HepG2 (cell line): ENCODE results near the gene XCL2. TPM values are rescaled to one million over a fixed set of nuclear protein-coding genes. Genes with fewer than 3 reads are reported as not detected.

Source experiments
- ATAC-seq: fragments of 200-7000 bp; cut with Tn5 transposase; 3 replicates; pipeline ENCODE4 v1.9.1; 2020; ENCODE audit warnings: mild to moderate bottlenecking, moderate library complexity
- BruUV-seq: library from RNA; stranded (reverse); fragments of 400-500 nt; replicated peaks from 2 replicates; lab custom pipeline; 2021; lab: Mats Ljungman, UMichigan
- CTCF ChIA-PET: fragments of 300-600 bp; formaldehyde crosslinking; extraction: SDS; loops from one replicate; lab custom pipeline; 2021; ENCODE audit warnings: low total read pairs, inconsistent platforms, low intra/inter-chr PET ratio; lab: Yijun Ruan, JAX
- POLR2A ChIA-PET: fragments of 350-600 bp; sonication (Branson Sonifier 250); formaldehyde crosslinking; loops from one replicate; lab custom pipeline; 2020; ENCODE audit warnings: antibody characterized with exemption, inconsistent platforms; lab: Yijun Ruan, JAX
- DNase-seq: peaks from one replicate; pipeline ENCODE4 v3.0.0-alpha.2; 2015; ENCODE audit warnings: low spot score
- FAIRE-seq: peaks from 3 replicates; lab custom pipeline; 2011; peaks lifted over from hg19 to GRCh38; lab: Jason Lieb, UNC
- H2AFZ ChIP-seq: one replicate; pipeline ENCODE4 v1.6.1; 2011; ENCODE audit warnings: low read length, inconsistent platforms
- H3K27ac ChIP-seq: fragments of 300-600 bp; 3 replicates; pipeline ENCODE4 v1.8.0; 2011; ENCODE audit warnings: mixed run types, mild to moderate bottlenecking, mixed read lengths, low read length, inconsistent platforms; ENCODE audit not compliant: insufficient read depth; ENCODE audit errors: extremely low read length
- H3K27me3 ChIP-seq, 2 experiments: fragments of 200-600 bp in 1 of 2; 2 replicates in 1 of 2; 3 replicates in 1 of 2; pipeline versions ENCODE4 v1.6.0 to v1.8.0; 2011; ENCODE audit warnings: low read length in 2 of 2, mild to moderate bottlenecking in 2 of 2, moderate library complexity in 2 of 2, inconsistent platforms in 1 of 2; ENCODE audit not compliant: insufficient read depth in 2 of 2, control insufficient read depth in 1 of 2
- H3K36me3 ChIP-seq, 2 experiments: fragments of 200-600 bp in 1 of 2; replicated peaks in 1 of 2; 2 replicates in 1 of 2; 3 replicates in 1 of 2; pipeline versions ENCODE4 v1.5.1 to v1.8.0; 2011; ENCODE audit warnings: low read length in 2 of 2, inconsistent platforms in 1 of 2; ENCODE audit not compliant: insufficient read depth in 2 of 2, control insufficient read depth in 1 of 2
- H3K4me1 ChIP-seq: 2 replicates; pipeline ENCODE4 v1.5.1; 2012; ENCODE audit warnings: low read length, inconsistent platforms; ENCODE audit not compliant: insufficient read depth
- H3K4me2 ChIP-seq: 2 replicates; pipeline ENCODE4 v1.6.0; 2011; ENCODE audit warnings: low read depth, low read length, inconsistent platforms
- H3K4me3 ChIP-seq, 3 experiments: fragments of 200-600 bp in 1 of 3; sonication (generic), shearing (Covaris generic) in 1 of 3; replicated peaks in 1 of 3; 2 replicates each; pipeline ENCODE4 v1.5.1; 2011 to 2016; ENCODE audit warnings: low read length in 3 of 3, inconsistent platforms in 2 of 3, low read depth in 2 of 3, mild to moderate bottlenecking in 2 of 3, control low read depth in 1 of 3, mixed read lengths in 1 of 3; ENCODE audit not compliant: insufficient read depth in 1 of 3
- H3K79me2 ChIP-seq: one replicate; pipeline ENCODE4 v1.6.1; 2011; ENCODE audit warnings: low read length, inconsistent platforms; ENCODE audit not compliant: insufficient read depth
- H3K9ac ChIP-seq: 2 replicates; pipeline ENCODE4 v1.6.0; 2011; ENCODE audit warnings: mild to moderate bottlenecking, low read depth, low read length, inconsistent platforms; ENCODE audit not compliant: insufficient read depth
- H3K9me3 ChIP-seq: 2 replicates; pipeline ENCODE4 v1.5.1; 2012; ENCODE audit warnings: mild to moderate bottlenecking, low read length
- H4K20me1 ChIP-seq: 2 replicates; pipeline ENCODE4 v1.6.0; 2011; ENCODE audit warnings: inconsistent platforms, mild to moderate bottlenecking, low read length, moderate library complexity; ENCODE audit not compliant: insufficient read depth
- DBP ChIP-seq: sonication (generic); formaldehyde crosslinking; IDR thresholded peaks from 2 replicates; pipeline ENCODE4 v1.4.0; 2020; ENCODE audit warnings: missing genetic modification reagents; ENCODE audit errors: not compliant biosample characterization
- MAX ChIP-seq: IDR thresholded peaks from 2 replicates; pipeline ENCODE4 v1.6.1; 2012; ENCODE audit warnings: inconsistent platforms
- MYNN ChIP-seq: sonication (generic); formaldehyde crosslinking; IDR thresholded peaks from 2 replicates; pipeline ENCODE4 v1.4.0; 2020; ENCODE audit warnings: mild to moderate bottlenecking, low read depth, missing genetic modification reagents
- PHF8 ChIP-seq: sonication (generic); formaldehyde crosslinking; IDR thresholded peaks from 2 replicates; pipeline ENCODE4 v1.5.0; 2020; ENCODE audit warnings: missing genetic modification reagents
- SOX13 ChIP-seq, 3 experiments: fragments of 450-650 bp in 1 of 3; sonication (generic) in 1 of 3; formaldehyde crosslinking in 1 of 3; IDR thresholded peaks in 2 of 3; conservative IDR thresholded peaks in 1 of 3; 2 replicates each; pipeline versions ENCODE4 v1.5.0 to v1.6.1; 2016 to 2020; ENCODE audit warnings: antibody characterized with exemption in 1 of 3, mild to moderate bottlenecking in 1 of 3, missing compliant biosample characterization in 1 of 3, missing genetic modification reagents in 1 of 3, moderate library complexity in 1 of 3
- TFE3 ChIP-seq: IDR thresholded peaks from 2 replicates; pipeline ENCODE4 v1.6.1; 2016
- TGIF2 ChIP-seq: IDR thresholded peaks from 2 replicates; pipeline ENCODE4 v1.6.1; 2016; ENCODE audit warnings: control low read depth, missing compliant biosample characterization
- U2AF2 ChIP-seq: fragments of 200-400 bp; formaldehyde crosslinking; IDR thresholded peaks from 2 replicates; pipeline ENCODE4 v1.6.1; 2017; ENCODE audit warnings: low read depth, mild to moderate bottlenecking, low read length
- USF2 ChIP-seq, 2 experiments: sonication (generic) in 1 of 2; formaldehyde crosslinking in 1 of 2; IDR thresholded peaks; 2 replicates each; pipeline versions ENCODE4 v1.5.1 to v1.6.1; 2011 to 2020; ENCODE audit warnings: borderline replicate concordance in 1 of 2, low read depth in 1 of 2, low read length in 1 of 2, mild to moderate bottlenecking in 1 of 2, missing genetic modification reagents in 1 of 2, moderate library complexity in 1 of 2
- ZBTB34 ChIP-seq: sonication (generic); formaldehyde crosslinking; IDR thresholded peaks from 2 replicates; pipeline ENCODE4 v1.8.0; 2022; ENCODE audit warnings: mild to moderate bottlenecking, missing genetic modification reagents
- ZFAT ChIP-seq: sonication (generic); formaldehyde crosslinking; conservative IDR thresholded peaks from 2 replicates; pipeline ENCODE4 v1.8.1; 2023; ENCODE audit warnings: missing genetic modification reagents, inconsistent platforms
- ZNF260 ChIP-seq: sonication (generic); formaldehyde crosslinking; IDR thresholded peaks from 2 replicates; pipeline ENCODE4 v1.4.0; 2020; ENCODE audit warnings: missing genetic modification reagents, low read depth, mild to moderate bottlenecking, borderline replicate concordance
- WGBS: methylation state at CpG from one replicate; pipeline ENCODE4 v1.1.6; 2017; ENCODE audit warnings: low lambda C conversion rate; 5-methylcytosine and 5-hydroxymethylcytosine counted together
- in situ Hi-C: cut with HindIII; loops from 2 replicates; pipeline ENCODE4 v1.10.0; 2017; ENCODE audit warnings: low pct_unique_long_range_greater_than_20kb; ENCODE audit not compliant: extremely low pct_ligation_motif_present
- intact Hi-C: fragments of 100-400 bp; cut with micrococcal nuclease; formaldehyde crosslinking; loops from one replicate; pipeline ENCODE4 v1.10.0; 2022; ENCODE audit not compliant: unreplicated experiment
- polyA plus RNA-seq, 8 experiments: library from polyadenylated mRNA; depleted of rRNA in 3 of 8; stranded (reverse) in 7 of 8; unstranded in 1 of 8; fragments of >200 nt; fragmentation: Illumina TruSeq in 4 of 8; extraction: Trizol in 4 of 8; gene quantifications; 2 replicates each; pipeline versions ENCODE4 v1.2.1 to v1.2.3, GENCODE V29; 2011 to 2016; ENCODE audit warnings: low read depth in 4 of 8, missing spikeins in 1 of 8, mixed read lengths in 1 of 8; ENCODE audit not compliant: insufficient read depth in 1 of 8
- total RNA-seq, 5 experiments: library from RNA; depleted of rRNA; stranded (reverse); fragments of >200 nt; fragmentation: Illumina TruSeq; extraction: Trizol; gene quantifications; 2 replicates each; pipeline ENCODE4 v1.2.3, GENCODE V29; 2016; ENCODE audit warnings: low read depth in 1 of 5

Gene XCL2
- total and polyA plus RNA-seq, 2 of the 13 experiments (the other 11 are each of a cell fraction or from before 2014, with no cell fraction given): 0.50 TPM; not detected in 1

GRCh38 chr1:168498956-168499687, 44.7 kb downstream of the XCL2 start (continued):
- TF ChIP-seq ZNF260: no peak

- Histone ChIP-seq H3K79me2 (peaks cover 14% of the 10 kb centered on the region), H3K4me1 (peaks cover 72% of the 10 kb centered on the region), H4K20me1 (no peaks in the 10 kb centered on the region), H3K4me2 (peak overlapping the region; percentile 45), H3K36me3 (no peaks in the 10 kb centered on the region; a peak in 1 of 5 replicates), H3K27me3 (no peaks in the 10 kb centered on the region), H3K9ac (peak overlapping the region; percentile 16; the same call in 1 of the 2 replicates), H3K27ac (peak overlapping the region; percentile 79), H2AFZ (no peak overlapping the region), H3K9me3 (no peaks in the 10 kb centered on the region), H3K4me3 (no peak overlapping the region; a peak in 1 of 6 replicates)
- FAIRE-seq (no peak), ATAC-seq (no peak), DNase-seq (no peak)
- in situ Hi-C loops: no loop called here
- CTCF ChIA-PET: no interaction called here
- intact Hi-C loops: loop anchor here (5.0 kb wide), 1 partner anchor 59 kb away; no protein-coding TSS in a partner anchor
- POLR2A ChIA-PET: no interaction called here
- 30% methylated on average over 2 of the region's 2 CpGs for WGBS
- no TSS peak for BruUV-seq
- TF ChIP-seq MAX (no peak), TGIF2 (CRISPR knock-in tag) (no peak), SOX13 (IDR thresholded peaks at IDR 0.05) (no peak), SOX13 (CRISPR knock-in tag; conservative IDR thresholded peaks at IDR 0.05 in 1 of 2, IDR thresholded peaks at IDR 0.05 in 1 of 2) (peak in 1 of 2 experiments; percentile 43; a peak in 1 of 4 replicates), ZFAT (no peak), U2AF2 (no peak), MYNN (CRISPR knock-in tag) (no peak), DBP (CRISPR knock-in tag) (no peak), USF2 (IDR thresholded peaks at IDR 0.05; ENCODE audit: low read depth, low read length) (no peak), USF2 (CRISPR knock-in tag; IDR thresholded peaks at IDR 0.05; ENCODE audit: borderline replicate concordance) (no peak), ZBTB34 (CRISPR knock-in tag) (no peak), TFE3 (CRISPR knock-in tag) (0 out of 2 replicates have a peak, but pooled peaks have one; percentile 12), PHF8 (CRISPR knock-in tag) (no peak)
Measured at GRCh38 chr1:168498159-168498631, 45.6 kb downstream of the XCL2 start.
